ENCODE measurements around the gene CNKSR2.

CNKSR2 gene

DNA sequence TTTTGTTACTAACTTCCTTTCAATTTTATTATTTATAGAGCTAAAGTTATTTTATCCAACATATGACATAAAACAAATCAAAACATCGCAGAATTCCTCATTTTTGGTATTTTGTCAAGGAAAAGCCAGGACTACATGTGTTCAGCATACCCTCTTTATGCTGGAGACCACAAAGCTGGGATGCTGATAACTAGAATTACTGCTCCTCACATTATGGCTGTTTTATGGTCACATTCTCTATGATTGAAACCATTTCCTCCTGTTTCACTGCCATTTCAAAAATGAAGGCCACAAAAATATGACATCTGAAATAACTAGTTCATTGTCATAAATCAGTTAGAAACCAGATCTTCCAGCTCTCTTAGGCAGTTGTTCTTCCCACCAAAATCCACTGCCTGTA lies 242.2 kb downstream of the CNKSR2 start:
- no peak for DNase-seq

DNA sequence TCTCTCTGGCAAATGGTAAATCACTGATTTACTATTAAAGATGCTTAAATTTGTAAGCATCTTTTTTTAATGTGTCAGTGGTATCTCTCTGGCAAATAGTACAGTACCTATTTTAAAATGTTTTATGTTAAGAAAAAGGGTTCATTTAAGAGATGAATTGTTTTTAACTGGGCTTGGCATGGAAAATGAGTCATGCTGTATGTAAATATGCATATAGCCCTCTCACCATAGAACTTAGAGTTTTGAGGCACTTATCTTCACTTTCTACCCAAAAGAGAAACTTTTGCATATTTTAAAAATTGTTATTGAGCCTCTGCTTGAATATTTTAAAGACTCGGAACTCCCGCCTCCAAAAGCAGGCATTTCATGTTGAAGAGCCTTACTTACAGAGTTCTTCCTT lies 246.0 kb downstream of the CNKSR2 start:
- DNase-seq: no peak

- DNase-seq: no peak
Observed at GRCh38 chrX:21623778-21624501, 249.7 kb downstream of the CNKSR2 start.

DNA sequence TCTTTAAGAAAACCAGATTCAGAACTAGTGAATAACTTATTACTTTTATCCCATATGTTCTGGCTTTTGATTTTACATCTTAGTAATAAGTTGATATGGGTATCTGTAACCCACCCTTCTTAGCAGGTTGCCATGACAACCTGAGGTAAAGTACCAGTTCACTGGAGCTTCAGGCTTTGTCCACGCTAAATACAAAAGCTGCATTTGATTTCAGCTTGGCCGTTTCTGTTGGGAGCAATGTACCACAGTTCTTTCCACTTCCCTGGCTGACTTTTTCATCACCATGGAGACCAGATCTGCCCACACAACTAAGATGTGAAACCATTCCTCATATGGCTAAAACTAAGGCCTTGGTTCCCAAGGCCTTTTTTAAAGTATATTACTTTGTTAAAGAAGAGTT lies 257.8 kb downstream of the CNKSR2 start:
- no peak for DNase-seq

DNA sequence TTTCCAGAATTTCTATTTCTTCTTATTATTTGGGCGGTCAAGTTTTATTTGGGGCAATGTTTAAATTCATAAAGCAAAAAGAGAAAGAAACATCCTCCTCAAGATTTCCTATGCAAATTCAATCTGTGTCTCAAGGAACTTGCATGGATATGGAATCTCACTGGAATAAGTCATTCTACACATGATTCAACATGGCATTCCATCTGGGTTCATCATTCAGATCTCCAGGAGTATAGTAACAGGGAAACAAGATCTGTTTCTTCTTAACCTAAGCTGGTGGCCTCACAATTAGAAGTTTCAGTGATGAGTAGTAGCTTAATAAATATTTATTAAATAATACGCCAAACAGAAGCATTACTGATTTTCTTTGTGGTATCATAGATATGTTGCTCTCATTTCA lies 264.1 kb downstream of the CNKSR2 start:
- no peak for DNase-seq

- DNase-seq: no peak
Observed at GRCh38 chrX:21639775-21640174, 265.6 kb downstream of the CNKSR2 start.

- no peak for DNase-seq
Observed at GRCh38 chrX:21645431-21645830, 271.2 kb downstream of the CNKSR2 start.

DNA sequence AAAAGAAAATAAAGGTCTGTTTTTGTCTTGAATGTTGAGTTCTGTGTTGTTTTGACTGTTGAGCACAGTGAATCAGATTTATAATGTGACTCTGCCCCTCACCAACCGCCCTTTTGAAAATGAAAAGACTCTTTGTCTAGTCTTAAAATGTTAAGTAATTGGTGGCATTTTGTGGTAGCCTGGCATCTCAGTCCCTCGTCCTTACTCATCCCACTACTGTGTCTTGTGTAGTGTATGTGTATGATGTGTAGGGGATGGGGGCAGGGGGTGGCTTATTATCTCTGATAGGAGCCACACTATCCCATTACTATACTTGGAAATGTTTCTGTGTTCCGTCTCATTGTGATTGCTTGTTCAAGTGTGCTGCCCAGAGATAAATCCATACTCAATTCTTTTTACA lies 271.7 kb downstream of the CNKSR2 start:
- no peak for DNase-seq

- no peak for DNase-seq
Observed at GRCh38 chrX:21655901-21656586, 281.8 kb downstream of the CNKSR2 start.

GRCh38 chrX:21656587-21657317 lies 282.5 kb downstream of the CNKSR2 start:
- no peak for DNase-seq

DNA sequence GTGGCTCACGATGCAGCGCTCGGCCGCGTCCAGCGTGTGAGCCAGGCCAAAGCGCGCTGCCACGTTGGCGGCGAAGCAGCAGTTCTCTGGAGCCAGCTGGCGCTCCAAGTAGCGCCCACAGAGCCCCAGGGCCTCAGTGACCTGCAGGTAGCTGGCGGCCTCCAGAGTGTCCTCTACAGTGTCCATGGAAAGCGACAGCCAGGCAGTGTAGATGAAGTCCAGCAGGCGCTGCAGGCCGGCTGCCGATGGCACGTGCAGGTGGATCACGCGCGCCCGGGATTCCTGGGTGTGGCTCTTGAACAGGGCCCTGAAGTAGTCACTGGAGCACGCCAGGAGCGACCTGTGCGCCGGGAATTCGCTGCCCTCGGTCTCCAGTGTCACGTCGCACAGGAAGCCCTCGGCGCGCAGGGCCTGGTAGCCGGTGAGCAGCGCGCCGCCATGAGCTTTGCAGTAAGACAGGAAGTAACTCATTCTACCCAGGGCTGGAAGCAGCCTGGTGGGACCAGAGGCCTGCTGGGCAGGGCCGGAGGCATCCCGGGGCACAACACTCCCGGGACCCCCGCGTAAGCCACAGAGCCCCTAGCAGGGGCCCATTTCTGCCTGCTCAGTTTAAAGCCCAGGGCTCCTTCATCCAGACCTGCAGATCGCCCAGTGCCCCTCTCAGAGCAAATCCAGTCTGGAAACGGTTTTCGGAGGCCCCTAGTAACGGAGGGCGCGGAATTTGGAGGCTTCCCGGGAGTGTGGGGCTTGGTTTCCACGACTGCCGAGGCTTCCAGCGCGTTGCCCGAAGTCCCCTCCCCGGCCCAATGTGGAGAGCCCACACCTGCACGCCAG lies 283.3 kb downstream of the CNKSR2 start:
- DNase-seq: no peak

- no peak for DNase-seq
Observed at GRCh38 chrX:21658152-21658737, 284.0 kb downstream of the CNKSR2 start, which contains the start of gene KLHL34. Gene KLHL34, minus strand, starts transcription at chrX:21658330. Its CDS starts 542 bp downstream, at chrX:21657788.

GRCh38 chrX:21658746-21659145 lies 284.5 kb downstream of the CNKSR2 start:
- peak in 1 of 2 experiments; percentile 1 for DNase-seq

DNA sequence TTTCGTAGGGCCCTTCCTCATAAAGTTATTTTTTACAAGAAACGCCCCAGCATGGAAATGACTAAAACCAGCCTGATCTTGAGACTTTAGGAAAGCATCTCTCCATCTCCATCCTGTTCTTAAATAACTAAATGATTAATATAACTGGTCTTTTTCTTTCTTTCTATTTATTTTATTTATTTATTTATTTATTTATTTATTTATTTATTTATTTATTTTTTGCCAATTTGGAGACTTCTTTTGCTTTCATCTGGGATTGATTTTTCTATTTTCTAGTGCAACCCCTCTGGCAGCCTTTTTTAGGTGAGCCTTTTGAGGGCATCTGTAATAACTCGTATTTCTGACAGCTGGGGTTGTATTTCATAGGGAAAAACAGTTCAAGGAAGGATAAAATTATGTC lies 285.1 kb downstream of the CNKSR2 start:
- DNase-seq: no peak

- DNase-seq: no peak
Observed at GRCh38 chrX:21660156-21660555, 285.9 kb downstream of the CNKSR2 start.

DNA sequence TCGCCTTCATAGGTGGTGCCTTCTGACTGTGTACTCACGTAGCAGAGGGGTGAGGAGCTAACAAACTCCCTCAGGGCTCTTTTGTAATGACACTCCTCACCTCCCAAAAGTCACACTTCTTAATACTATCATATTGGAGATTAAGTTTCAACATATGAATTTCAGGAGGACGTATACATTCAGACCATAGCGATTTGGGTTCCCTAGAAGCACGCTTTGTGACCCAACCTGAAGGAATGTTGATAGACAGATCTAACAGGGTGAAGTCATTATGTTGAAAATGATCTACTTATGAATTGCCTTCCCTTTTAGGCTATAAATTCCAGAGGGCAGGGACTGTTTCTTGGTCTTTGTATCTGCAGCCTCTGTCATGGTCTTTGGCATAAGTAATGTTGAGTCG lies 287.1 kb downstream of the CNKSR2 start:
- no peak for DNase-seq

GRCh38 chrX:21662761-21663160 lies 288.5 kb downstream of the CNKSR2 start:
- DNase-seq: no peak

- no peak for DNase-seq
Observed at GRCh38 chrX:21666252-21666651, 292.0 kb downstream of the CNKSR2 start.

DNA sequence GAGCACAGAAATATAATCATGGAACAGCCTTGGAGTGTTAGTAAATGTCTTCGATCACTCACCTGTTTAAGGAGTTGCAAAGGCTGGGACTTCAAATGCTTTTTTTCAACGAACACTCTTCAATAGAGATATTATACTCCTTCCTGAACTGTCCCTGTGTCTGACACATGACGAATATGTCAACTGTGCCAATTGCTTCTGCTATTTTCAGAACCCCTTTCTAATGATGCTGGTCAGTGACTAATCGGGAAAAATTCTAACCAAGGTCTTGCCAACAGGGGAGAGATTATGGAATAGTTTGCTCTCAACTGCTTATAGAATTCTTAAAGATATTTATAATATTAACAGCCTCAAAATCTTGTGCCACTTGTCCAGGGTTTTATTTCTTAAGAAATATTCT lies 292.5 kb downstream of the CNKSR2 start:
- no peak for DNase-seq

GRCh38 chrX:21674430-21675186 lies 300.4 kb downstream of the CNKSR2 start:
- no peak for DNase-seq

GRCh38 chrX:21675931-21676330 lies 301.7 kb downstream of the CNKSR2 start:
- no peak for DNase-seq
